ENCODE measurements around the gene REV3L. TPM values are rescaled to one million over a fixed set of nuclear protein-coding genes. Genes with fewer than 3 reads are reported as not detected.

Gene REV3L
- total RNA-seq, 1 donor from 2014 or later, result 19.7 TPM

DNA sequence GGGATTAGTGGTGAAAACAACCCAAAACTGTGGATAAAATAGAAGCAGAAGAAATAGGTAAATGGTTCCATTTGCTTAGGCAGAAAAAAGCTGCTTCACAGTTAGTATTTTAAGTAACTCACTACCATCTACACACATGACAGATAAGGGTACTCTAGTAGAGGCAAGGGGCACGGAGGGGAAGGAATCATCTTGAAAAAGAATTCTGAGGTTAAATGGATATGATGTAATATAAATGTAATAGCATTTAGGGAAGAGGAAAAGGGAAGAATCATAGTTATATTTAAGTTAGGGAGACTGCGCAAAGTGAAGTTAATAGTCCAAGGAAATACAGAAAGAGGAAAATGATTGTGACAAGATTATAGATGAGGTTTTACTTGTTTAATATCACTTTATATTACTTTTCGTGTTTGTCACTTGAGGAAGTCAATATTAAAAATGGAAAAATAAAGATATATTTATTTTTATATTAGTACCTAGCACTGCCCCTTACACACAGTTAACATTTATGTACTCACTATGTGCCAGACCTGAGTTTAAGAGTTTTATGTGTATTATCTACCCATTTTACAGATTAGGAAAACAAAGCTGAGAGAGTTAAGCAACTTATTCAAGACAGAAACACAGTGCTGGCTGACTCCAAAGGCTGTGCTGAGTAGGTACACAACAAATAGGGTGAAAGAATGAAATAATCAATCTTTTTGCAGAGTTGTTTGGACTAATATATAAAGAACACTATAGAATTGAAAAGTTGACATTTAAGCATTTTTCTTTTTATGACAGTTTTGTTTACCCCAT, 128.1 kb downstream of the REV3L start:
- H3K9me3 Mint-ChIP-seq (ENCODE audit: unreplicated experiment), result no peaks in the 10 kb centered on the region
- DNase-seq (ENCODE audit: low spot score), result no peak
- H3K4me3 Mint-ChIP-seq (ENCODE audit: unreplicated experiment), result no peak overlapping the region
- H3K36me3 Mint-ChIP-seq (ENCODE audit: low read depth, unreplicated experiment), result no peaks in the 10 kb centered on the region
- no peaks in the 10 kb centered on the region for H3K4me1 Mint-ChIP-seq (ENCODE audit: unreplicated experiment)
- H3K27me3 Mint-ChIP-seq (ENCODE audit: unreplicated experiment), result no peaks in the 10 kb centered on the region
- H3K27ac Mint-ChIP-seq (ENCODE audit: unreplicated experiment), result no peak overlapping the region
- TF ChIP-seq CTCF (IDR thresholded peaks at IDR 0.05; ENCODE audit: unreplicated experiment), result no peak

GRCh38 chr6:111353912-111354462, 129.0 kb downstream of the REV3L start:
- H3K27ac Mint-ChIP-seq (ENCODE audit: unreplicated experiment), result no peak overlapping the region
- no peak overlapping the region for H3K4me3 Mint-ChIP-seq (ENCODE audit: unreplicated experiment)
- no peak for TF ChIP-seq CTCF (IDR thresholded peaks at IDR 0.05; ENCODE audit: unreplicated experiment)
- no peak for DNase-seq (ENCODE audit: low spot score)
- H3K4me1 Mint-ChIP-seq (ENCODE audit: unreplicated experiment), result no peaks in the 10 kb centered on the region
- H3K9me3 Mint-ChIP-seq (ENCODE audit: unreplicated experiment), result no peaks in the 10 kb centered on the region
- no peaks in the 10 kb centered on the region for H3K36me3 Mint-ChIP-seq (ENCODE audit: low read depth, unreplicated experiment)
- H3K27me3 Mint-ChIP-seq (ENCODE audit: unreplicated experiment), result no peaks in the 10 kb centered on the region

DNA sequence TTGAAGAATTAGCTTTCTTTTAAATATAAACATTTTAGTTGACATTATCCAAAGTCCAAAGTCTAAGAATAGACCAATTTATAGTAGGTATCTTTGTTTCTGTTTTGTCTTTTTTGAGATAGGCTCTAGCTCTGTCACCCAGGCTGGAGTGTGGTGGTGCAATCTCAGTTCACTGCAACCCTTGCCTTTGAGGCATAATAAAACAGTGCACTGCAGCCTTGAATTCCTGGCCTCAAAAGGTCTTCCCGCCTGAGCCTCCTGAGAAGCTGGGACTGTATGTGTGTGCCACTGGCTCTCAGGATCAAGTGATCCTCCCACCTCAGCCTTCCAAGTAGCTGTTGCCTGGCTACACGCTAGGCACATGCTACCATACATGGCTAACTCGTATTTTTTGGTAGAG, 135.4 kb downstream of the REV3L start:
- DNase-seq (ENCODE audit: low spot score), result no peak
- H3K9me3 Mint-ChIP-seq (ENCODE audit: unreplicated experiment), result no peaks in the 10 kb centered on the region
- H3K4me1 Mint-ChIP-seq (ENCODE audit: unreplicated experiment), result no peaks in the 10 kb centered on the region
- TF ChIP-seq CTCF (IDR thresholded peaks at IDR 0.05; ENCODE audit: unreplicated experiment), result no peak
- no peak overlapping the region for H3K27ac Mint-ChIP-seq (ENCODE audit: unreplicated experiment)
- H3K4me3 Mint-ChIP-seq (ENCODE audit: unreplicated experiment), result no peak overlapping the region
- no peaks in the 10 kb centered on the region for H3K27me3 Mint-ChIP-seq (ENCODE audit: unreplicated experiment)
- H3K36me3 Mint-ChIP-seq (ENCODE audit: low read depth, unreplicated experiment), result peaks cover 8% of the 10 kb centered on the region

DNA sequence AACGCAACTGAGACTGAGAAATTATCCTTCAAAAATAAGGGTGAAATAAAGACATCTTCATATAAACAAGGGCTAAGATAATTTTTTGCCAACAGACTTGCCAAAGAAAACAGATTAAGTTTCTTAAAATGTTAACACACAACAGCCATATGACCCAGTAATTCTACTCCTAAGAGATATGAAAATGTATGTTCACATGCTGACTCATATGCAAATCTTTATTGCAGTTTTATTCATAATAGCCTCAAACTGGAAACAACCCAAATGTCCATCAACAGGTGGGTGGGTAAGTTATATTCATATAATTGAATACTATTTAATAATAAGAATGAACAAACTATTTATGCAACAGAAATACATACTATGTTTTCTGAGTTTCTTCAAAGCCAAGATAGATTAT, 140.1 kb downstream of the REV3L start:
- Mint-ChIP-seq H3K9me3 (ENCODE audit: unreplicated experiment) (no peaks in the 10 kb centered on the region), H3K27me3 (ENCODE audit: unreplicated experiment) (no peaks in the 10 kb centered on the region), H3K4me3 (ENCODE audit: unreplicated experiment) (no peak overlapping the region), H3K36me3 (ENCODE audit: low read depth, unreplicated experiment) (peaks cover 8% of the 10 kb centered on the region), H3K27ac (ENCODE audit: unreplicated experiment) (no peak overlapping the region), H3K4me1 (ENCODE audit: unreplicated experiment) (peaks cover 4% of the 10 kb centered on the region)
- TF ChIP-seq CTCF (IDR thresholded peaks at IDR 0.05; ENCODE audit: unreplicated experiment), result no peak
- no peak for DNase-seq (ENCODE audit: low spot score)

GRCh38 chr6:111339294-111339693, 143.7 kb downstream of the REV3L start:
- Mint-ChIP-seq H3K27ac (ENCODE audit: unreplicated experiment) (no peak overlapping the region), H3K9me3 (ENCODE audit: unreplicated experiment) (no peaks in the 10 kb centered on the region), H3K4me3 (ENCODE audit: unreplicated experiment) (no peak overlapping the region), H3K4me1 (ENCODE audit: unreplicated experiment) (peaks cover 4% of the 10 kb centered on the region), H3K27me3 (ENCODE audit: unreplicated experiment) (no peaks in the 10 kb centered on the region), H3K36me3 (ENCODE audit: low read depth, unreplicated experiment) (no peaks in the 10 kb centered on the region)
- TF ChIP-seq CTCF (IDR thresholded peaks at IDR 0.05; ENCODE audit: unreplicated experiment), result no peak
- DNase-seq (ENCODE audit: low spot score), result no peak

Measured in endothelial cell (in vitro differentiated cells).